H1 (cell line): ENCODE results near the gene ASPA. TPM values are rescaled to one million over a fixed set of nuclear protein-coding genes. Genes with fewer than 3 reads are reported as not detected.

Source experiments
- CTCF ChIA-PET: fragments of 300-600 bp; sonication (Branson Sonifier 250); formaldehyde crosslinking; loops from one replicate; lab custom pipeline; 2021; ENCODE audit not compliant: partially characterized antibody; lab: Charles Lee
- POLR2A ChIA-PET: fragments of 300-600 bp; sonication (Branson Sonifier 250); formaldehyde crosslinking; loops from one replicate; lab custom pipeline; 2021; ENCODE audit warnings: inconsistent platforms; ENCODE audit not compliant: partially characterized antibody; lab: Charles Lee
- DNase-seq, 2 experiments: peaks; one replicate each; pipeline versions ENCODE4 v3.0.0 to v3.0.0-alpha.2; 2010 to 2022; ENCODE audit warnings: low spot score in 2 of 2, low read depth in 1 of 2, mixed read lengths in 1 of 2
- FAIRE-seq: peaks from 2 replicates; lab custom pipeline; 2011; peaks lifted over from hg19 to GRCh38; lab: Jason Lieb, UNC
- H2AFZ ChIP-seq: 2 replicates; pipeline ENCODE4 v1.8.1; 2012; ENCODE audit warnings: low read length, inconsistent platforms
- H2AK5ac ChIP-seq: 2 replicates; pipeline ENCODE4 v1.6.1; 2013; ENCODE audit warnings: low read depth, low read length
- H2BK120ac ChIP-seq: replicated peaks from 2 replicates; pipeline ENCODE3; 2013; ENCODE audit warnings: low read depth, low read length, inconsistent platforms
- H2BK12ac ChIP-seq: 2 replicates; pipeline ENCODE4 v1.6.1; 2013; ENCODE audit warnings: low read depth, low read length
- H2BK15ac ChIP-seq: 2 replicates; pipeline ENCODE4 v1.6.1; 2013; ENCODE audit warnings: low read length
- H2BK20ac ChIP-seq: 2 replicates; pipeline ENCODE4 v1.6.1; 2013; ENCODE audit warnings: low read length
- H2BK5ac ChIP-seq: 2 replicates; pipeline ENCODE4 v1.6.1; 2013; ENCODE audit warnings: low read depth, low read length
- H3K14ac ChIP-seq: 2 replicates; pipeline ENCODE4 v1.6.1; 2013; ENCODE audit warnings: inconsistent platforms; ENCODE audit not compliant: insufficient read length
- H3K18ac ChIP-seq: 2 replicates; pipeline ENCODE4 v1.6.1; 2013; ENCODE audit warnings: low read length; ENCODE audit errors: extremely low read depth
- H3K23ac ChIP-seq: 2 replicates; pipeline ENCODE4 v1.6.1; 2013; ENCODE audit warnings: inconsistent platforms; ENCODE audit not compliant: insufficient read length
- H3K23me2 ChIP-seq: 2 replicates; pipeline ENCODE4 v1.6.1; 2013; ENCODE audit warnings: low read depth, low read length
- H3K27ac ChIP-seq: 2 replicates; pipeline ENCODE4 v1.6.1; 2011; ENCODE audit warnings: low read depth, low read length, inconsistent platforms
- H3K27me3 ChIP-seq, 4 experiments: replicated peaks in 1 of 4; 1 replicate in 1 of 4; 2 replicates in 3 of 4; pipeline versions ENCODE4 v1.6.1 to v1.8.1; 2011 to 2013; ENCODE audit warnings: low read length in 3 of 4, mild to moderate bottlenecking in 3 of 4, inconsistent platforms in 2 of 4, mixed read lengths in 2 of 4, moderate library complexity in 1 of 4; ENCODE audit not compliant: control insufficient read depth in 3 of 4, insufficient read depth in 3 of 4; ENCODE audit errors: extremely low read depth in 1 of 4
- H3K36me3 ChIP-seq, 4 experiments: 2 replicates each; pipeline versions ENCODE4 v1.6.1 to v1.8.1; 2011 to 2013; ENCODE audit warnings: mild to moderate bottlenecking in 4 of 4, low read length in 3 of 4, moderate library complexity in 2 of 4, control low read depth in 1 of 4, inconsistent platforms in 1 of 4; ENCODE audit not compliant: insufficient read depth in 4 of 4, control insufficient read depth in 2 of 4
- H3K4ac ChIP-seq: replicated peaks from 2 replicates; pipeline ENCODE3; 2013; ENCODE audit warnings: low read length, low read depth, mixed read lengths, inconsistent platforms; ENCODE audit not compliant: insufficient read length
- H3K4me1 ChIP-seq, 4 experiments: replicated peaks in 1 of 4; 1 replicate in 1 of 4; 2 replicates in 3 of 4; pipeline versions ENCODE4 v1.6.1 to v1.8.1; 2011 to 2013; ENCODE audit warnings: low read length in 3 of 4, inconsistent platforms in 2 of 4, mixed read lengths in 1 of 4; ENCODE audit not compliant: insufficient read depth in 4 of 4, control insufficient read depth in 3 of 4
- H3K4me2 ChIP-seq, 2 experiments: 2 replicates each; pipeline versions ENCODE4 v1.6.1 to v1.8.1; 2011 to 2013; ENCODE audit warnings: low read depth in 2 of 2, low read length in 2 of 2, control low read depth in 1 of 2, inconsistent platforms in 1 of 2, mild to moderate bottlenecking in 1 of 2; ENCODE audit not compliant: insufficient read depth in 1 of 2
- H3K4me3 ChIP-seq, 4 experiments: fragments of 200-600, 300-600 bp in 1 of 4; sonication (generic), shearing (Covaris generic), sonication (Bioruptor Twin) in 1 of 4; 2 replicates each; pipeline versions ENCODE4 v1.5.1 to v1.8.1; 2011 to 2016; ENCODE audit warnings: low read length in 4 of 4, low read depth in 3 of 4, control low read depth in 2 of 4, inconsistent platforms in 2 of 4, mild to moderate bottlenecking in 2 of 4, mixed read lengths in 1 of 4, moderate library complexity in 1 of 4; ENCODE audit not compliant: insufficient read depth in 2 of 4; ENCODE audit errors: extremely low read depth in 1 of 4
- H3K56ac ChIP-seq: replicated peaks from 2 replicates; pipeline ENCODE3; 2013; ENCODE audit warnings: low read depth, mild to moderate bottlenecking, mixed read lengths, low read length, inconsistent platforms; ENCODE audit not compliant: insufficient read length
- H3K79me1 ChIP-seq: 2 replicates; pipeline ENCODE4 v1.6.1; 2013; ENCODE audit warnings: low read depth, low read length, control low read depth
- H3K79me2 ChIP-seq, 2 experiments: 2 replicates each; pipeline versions ENCODE4 v1.6.1 to v1.8.1; 2012 to 2013; ENCODE audit warnings: low read length in 2 of 2, mild to moderate bottlenecking in 2 of 2, inconsistent platforms in 1 of 2; ENCODE audit not compliant: insufficient read depth in 2 of 2, control insufficient read depth in 1 of 2
- H3K9ac ChIP-seq, 4 experiments: replicated peaks in 1 of 4; 1 replicate in 1 of 4; 2 replicates in 3 of 4; pipeline versions ENCODE4 v1.6.1 to v1.8.1; 2011 to 2013; ENCODE audit warnings: low read depth in 3 of 4, low read length in 3 of 4, control low read depth in 2 of 4, mild to moderate bottlenecking in 2 of 4, moderate library complexity in 2 of 4, inconsistent platforms in 1 of 4; ENCODE audit errors: extremely low read depth in 1 of 4
- H3K9me3 ChIP-seq, 2 experiments: 2 replicates each; pipeline versions ENCODE4 v1.6.1 to v1.8.1; 2012 to 2013; ENCODE audit warnings: mild to moderate bottlenecking in 2 of 2, moderate library complexity in 2 of 2, control low read depth in 1 of 2, inconsistent platforms in 1 of 2, low read depth in 1 of 2, low read length in 1 of 2, mixed read lengths in 1 of 2; ENCODE audit not compliant: insufficient read depth in 2 of 2
- H4K20me1 ChIP-seq, 2 experiments: replicated peaks in 1 of 2; 2 replicates each; pipeline versions ENCODE3 to v1.8.1; 2011 to 2013; ENCODE audit warnings: inconsistent platforms in 2 of 2, low read length in 2 of 2, mild to moderate bottlenecking in 1 of 2; ENCODE audit not compliant: insufficient read depth in 2 of 2, control insufficient read depth in 1 of 2
- H4K5ac ChIP-seq: 2 replicates; pipeline ENCODE4 v1.6.1; 2013; ENCODE audit warnings: low read length, low read depth, mixed read lengths, inconsistent platforms; ENCODE audit not compliant: insufficient read length
- H4K8ac ChIP-seq: 2 replicates; pipeline ENCODE4 v1.8.0; 2013; ENCODE audit warnings: mild to moderate bottlenecking, moderate library complexity, low read length, inconsistent platforms; ENCODE audit not compliant: insufficient read depth; ENCODE audit errors: extremely low read depth
- H4K91ac ChIP-seq: replicated peaks from 2 replicates; pipeline ENCODE3; 2013; ENCODE audit warnings: low read length, mixed read lengths, inconsistent platforms; ENCODE audit not compliant: insufficient read length
- ASH2L ChIP-seq: fragments of 200-600, 300-600 bp; sonication (generic); IDR thresholded peaks from one replicate; pipeline ENCODE4 v1.7.1; 2017; ENCODE audit warnings: low read length
- BACH1 ChIP-seq: IDR thresholded peaks from 2 replicates; pipeline ENCODE4 v1.6.1; 2012; ENCODE audit warnings: low read length, improper control_type of control experiment
- BCL11A ChIP-seq, 2 experiments: IDR thresholded peaks; one replicate each; pipeline ENCODE4 v1.6.1; 2011; ENCODE audit warnings: low read depth in 2 of 2, low read length in 2 of 2, mild to moderate bottlenecking in 2 of 2
- BRCA1 ChIP-seq: IDR thresholded peaks from 2 replicates; pipeline ENCODE4 v1.6.1; 2012; ENCODE audit warnings: low read depth, low read length, improper control_type of control experiment
- E2F6 ChIP-seq: IDR thresholded peaks from 2 replicates; pipeline ENCODE4 v1.6.1; 2012; ENCODE audit warnings: inconsistent platforms
- GABPA ChIP-seq: IDR thresholded peaks from 2 replicates; pipeline ENCODE4 v1.6.1; 2011; ENCODE audit warnings: mild to moderate bottlenecking, low read length, moderate library complexity, borderline replicate concordance; ENCODE audit not compliant: insufficient read depth
- GTF2F1 ChIP-seq: IDR thresholded peaks from 2 replicates; pipeline ENCODE4 v1.6.1; 2012; ENCODE audit warnings: low read depth, low read length, improper control_type of control experiment, borderline replicate concordance
- NANOG ChIP-seq: IDR thresholded peaks from 2 replicates; pipeline ENCODE4 v1.6.1; 2011; ENCODE audit warnings: low read length, low read depth, mild to moderate bottlenecking, inconsistent platforms; ENCODE audit not compliant: insufficient read depth, poor library complexity, severe bottlenecking
- NRF1 ChIP-seq: IDR thresholded peaks from 2 replicates; pipeline ENCODE4 v1.6.1; 2011; ENCODE audit warnings: mild to moderate bottlenecking, low read depth, low read length, improper control_type of control experiment
- POLR2A ChIP-seq, 2 experiments: IDR thresholded peaks; 1 replicate in 1 of 2; 2 replicates in 1 of 2; pipeline ENCODE4 v1.6.1; 2011; ENCODE audit warnings: low read depth in 2 of 2, low read length in 2 of 2, mild to moderate bottlenecking in 2 of 2; ENCODE audit errors: control extremely low read depth in 1 of 2
- RFX5 ChIP-seq: IDR thresholded peaks from 2 replicates; pipeline ENCODE4 v1.6.1; 2011; ENCODE audit warnings: low read depth, low read length, improper control_type of control experiment, borderline replicate concordance
- SAP30 ChIP-seq: fragments of 300-600 bp; sonication (generic); IDR thresholded peaks from 2 replicates; pipeline ENCODE4 v1.7.1; 2012; ENCODE audit warnings: low read length, moderate library complexity, mild to moderate bottlenecking, inconsistent platforms; ENCODE audit not compliant: insufficient read depth, insufficient replicate concordance
- SP1 ChIP-seq: IDR thresholded peaks from 2 replicates; pipeline ENCODE4 v1.6.1; 2011; ENCODE audit warnings: low read depth, low read length
- SUZ12 ChIP-seq: fragments of 200-600 bp; sonication (generic); IDR thresholded peaks from 2 replicates; pipeline ENCODE4 v1.6.1; 2012; ENCODE audit warnings: mild to moderate bottlenecking, inconsistent platforms, low read length, moderate library complexity, mixed read lengths
- TEAD4 ChIP-seq: IDR thresholded peaks from 2 replicates; pipeline ENCODE4 v1.6.1; 2012; ENCODE audit warnings: low read depth, low read length, inconsistent platforms, mixed read lengths
- WGBS, 2 experiments: shearing (Covaris generic) in 1 of 2; methylation state at CpG; one replicate each; pipeline versions ENCODE4 v1.1.6 to v1.1.7; 2013 to 2015; ENCODE audit warnings: low lambda C conversion rate in 2 of 2, mixed read lengths in 2 of 2, inconsistent platforms in 1 of 2, low coverage in 1 of 2, missing lambda C conversion rate in 1 of 2; ENCODE audit not compliant: insufficient replicate concordance in 2 of 2, insufficient coverage in 1 of 2, insufficient read length in 1 of 2; ENCODE audit errors: extremely low coverage in 1 of 2, missing lambda C conversion rate in 1 of 2; 5-methylcytosine and 5-hydroxymethylcytosine counted together
- polyA plus RNA-seq, 7 experiments: library from polyadenylated mRNA; depleted of rRNA in 3 of 7; stranded (reverse) in 5 of 7; unstranded in 2 of 7; fragments of >200 nt in 5 of 7; fragments of 200-250 nt in 2 of 7; gene quantifications; 1 replicate in 5 of 7; 2 replicates in 1 of 7; 4 replicates in 1 of 7; pipeline versions ENCODE4 v1.2.1 to v1.2.3, GENCODE V29; 2011 to 2013; ENCODE audit warnings: missing spikeins in 2 of 7, mixed read lengths in 2 of 7
- total RNA-seq: library from RNA; stranded (reverse); fragmentation: NEBNext Ultra II Directional; extraction: Animal tissue kit (Norgen Biotek cat#: 25700); gene quantifications from 2 replicates; pipeline ENCODE4 v1.2.1, GENCODE V29; 2021

The ASPA gene
- total and polyA plus RNA-seq, 2 of the 8 experiments (the other 6 are each of a cell fraction or from before 2014, with no cell fraction given) = 0.03 TPM; not detected in 1

- H3K9ac ChIP-seq = no peak overlapping the region
- H4K8ac ChIP-seq = no peak overlapping the region
- H3K56ac ChIP-seq = no peak overlapping the region
- no peak overlapping the region for H4K91ac ChIP-seq
- no peak overlapping the region for H3K4me2 ChIP-seq
- no peak overlapping the region for H3K4me3 ChIP-seq
- no peaks in the 10 kb centered on the region for H3K9me3 ChIP-seq
- no peak overlapping the region for H3K18ac ChIP-seq
- FAIRE-seq (no peak), DNase-seq (no peak)
- no peak overlapping the region for H2BK15ac ChIP-seq
- H4K5ac ChIP-seq = no peak overlapping the region
- no peak overlapping the region for H2BK12ac ChIP-seq
- H3K79me1 ChIP-seq = no peaks in the 10 kb centered on the region
- no peak overlapping the region for H2BK5ac ChIP-seq
- 89 to 100% methylated on average over 2 to 5 of the region's 5 CpGs for WGBS, 2 experiments
- no peak overlapping the region for H3K14ac ChIP-seq
- no peak overlapping the region for H3K4ac ChIP-seq
- H2AFZ ChIP-seq = no peak overlapping the region
- H3K27me3 ChIP-seq = no peaks in the 10 kb centered on the region
- ChIA-PET POLR2A (no interaction called here), CTCF (no interaction called here)
- no peak overlapping the region for H2AK5ac ChIP-seq
- peaks cover 3% of the 10 kb centered on the region; the same call in 1 of the 2 replicates for H3K23me2 ChIP-seq
- H3K4me1 ChIP-seq = peaks cover 0 to 13% (median 4%) of the 10 kb centered on the region in 4 experiments; a peak in 5 of 7 replicates
- H3K79me2 ChIP-seq = no peaks in the 10 kb centered on the region
- no peak overlapping the region for H3K27ac ChIP-seq
- H2BK120ac ChIP-seq = no peak overlapping the region
- H3K36me3 ChIP-seq = no peaks in the 10 kb centered on the region
- H3K23ac ChIP-seq = no peak overlapping the region
- no peaks in the 10 kb centered on the region for H4K20me1 ChIP-seq
- no peak overlapping the region for H2BK20ac ChIP-seq
- TF ChIP-seq BCL11A (IDR thresholded peaks at IDR 0.05; ENCODE audit: low read depth in 2 of 2, low read length in 2 of 2) (no peak), E2F6 (no peak), SAP30 (no peak), BRCA1 (no peak), NRF1 (no peak), SP1 (no peak), GTF2F1 (no peak), SUZ12 (no peak), TEAD4 (no peak), RFX5 (no peak), GABPA (no peak), BACH1 (no peak), POLR2A (IDR thresholded peaks at IDR 0.05; ENCODE audit: control extremely low read depth in 1 of 2, low read depth in 2 of 2, low read length in 2 of 2) (no peak), NANOG (no peak), ASH2L (no peak)
Measured at GRCh38 chr17:3527468-3527867, 51.7 kb downstream of the ASPA start.
